ENCODE data around the gene RNF7. TPM values are rescaled to one million over a fixed set of nuclear protein-coding genes. Genes with fewer than 3 reads are reported as not detected.
"Not testable (repeated sequence)": the region's sequence is repeated elsewhere in the genome, so short reads cannot be mapped to it uniquely, and the experiment has no call there.

The RNF7 gene
- total RNA-seq (2014; rRNA removed) = 119 and 120 TPM in 2 replicates
- polyA plus RNA-seq (2012) = 144 TPM

DNA sequence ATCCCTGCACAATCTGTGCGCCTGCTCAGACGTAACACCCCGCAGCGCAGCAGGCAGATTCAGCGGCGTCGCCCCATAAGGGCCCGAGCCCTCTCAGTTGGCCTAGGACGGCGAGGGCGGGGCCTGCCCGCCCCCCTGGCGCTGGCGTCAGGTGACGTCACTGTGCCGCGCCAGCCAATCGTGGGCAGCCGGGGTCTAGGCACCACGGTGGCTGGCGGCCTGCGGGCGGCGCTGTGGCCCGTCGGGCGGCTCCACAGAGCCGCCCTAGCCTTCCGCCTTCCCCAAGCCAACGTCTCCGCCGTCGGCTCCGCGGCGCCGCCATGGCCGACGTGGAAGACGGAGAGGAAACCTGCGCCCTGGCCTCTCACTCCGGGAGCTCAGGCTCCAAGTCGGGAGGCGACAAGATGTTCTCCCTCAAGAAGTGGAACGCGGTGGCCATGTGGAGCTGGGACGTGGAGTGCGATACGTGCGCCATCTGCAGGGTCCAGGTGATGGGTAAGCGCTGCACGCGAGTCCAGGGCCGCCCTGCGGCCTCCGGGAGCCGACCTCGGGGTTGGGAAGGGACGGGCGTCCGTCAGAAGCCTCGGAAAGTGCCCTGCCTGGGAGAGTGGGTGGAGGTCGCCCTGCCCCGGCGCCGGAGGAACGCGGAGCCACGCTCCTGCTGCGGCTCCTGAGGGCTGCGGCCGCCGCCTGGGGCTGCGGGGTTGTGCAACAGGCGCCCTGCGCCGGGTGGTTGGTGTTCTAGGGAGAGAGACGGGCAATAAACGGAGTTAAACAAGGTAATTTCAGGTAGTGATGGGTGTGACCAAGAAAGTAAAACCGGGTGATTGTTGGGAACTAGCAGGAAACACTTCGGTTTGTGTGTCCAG lies at the start of gene RNF7:
TSS of gene RNF7 (plus strand) at position 277 of the 869 bp plus-strand sequence. CDS start at position 321, 44 bp downstream.
- DNase-seq (ENCODE audit: low read depth) = peak; percentile 95

DNA sequence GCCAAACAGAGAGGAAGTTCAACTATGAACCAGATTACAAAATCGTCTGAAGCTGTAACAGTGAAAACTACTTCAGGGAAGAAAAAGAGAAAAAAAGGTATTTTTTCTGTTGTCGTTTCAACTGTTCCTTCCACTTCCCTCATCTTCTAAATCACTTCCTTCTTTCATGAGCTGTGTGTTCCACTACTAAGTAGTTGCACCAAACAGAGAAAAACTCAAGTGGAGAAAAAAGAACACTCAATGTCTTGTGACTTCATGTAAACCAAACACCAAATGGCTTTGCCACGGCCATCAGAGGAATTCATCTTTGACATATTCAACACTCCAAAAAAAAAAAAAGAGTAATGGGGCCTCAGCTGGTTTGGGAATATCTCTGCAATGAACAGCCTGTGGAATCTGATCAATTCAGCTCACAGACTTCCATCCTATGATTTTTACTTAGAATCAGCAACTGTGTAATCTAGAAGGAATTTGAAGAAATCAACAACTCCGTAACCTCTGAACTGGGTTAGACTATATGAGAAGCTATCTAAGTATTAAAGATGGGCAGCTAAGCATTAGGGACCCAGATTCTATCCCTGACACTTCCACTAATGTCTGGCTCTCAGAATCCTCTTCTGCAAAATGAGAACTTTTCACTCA lies 47.5 kb upstream of the RNF7 start:
- DNase-seq (ENCODE audit: low read depth) = no peak

DNA sequence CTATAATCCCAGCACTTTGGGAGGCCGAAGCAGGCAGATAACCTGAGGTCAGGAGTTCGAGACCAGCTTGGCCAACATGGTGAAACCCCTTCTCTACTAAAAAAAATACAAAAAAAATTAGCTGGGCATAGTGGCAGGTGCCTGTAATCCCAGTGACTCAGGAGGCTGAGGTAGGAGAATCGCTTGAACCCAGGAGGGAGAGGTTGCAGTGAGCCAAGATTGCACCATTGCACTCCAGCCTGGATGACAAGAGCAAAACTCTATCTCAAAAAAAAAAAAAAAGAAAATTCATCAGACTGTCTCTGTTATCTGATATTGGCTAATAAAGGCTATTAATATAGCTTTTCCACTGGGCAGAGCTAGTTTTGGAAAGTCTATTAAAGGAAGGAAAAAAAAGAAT lies 46.6 kb upstream of the RNF7 start:
- not testable (repeated sequence) for DNase-seq (ENCODE audit: low read depth)

DNA sequence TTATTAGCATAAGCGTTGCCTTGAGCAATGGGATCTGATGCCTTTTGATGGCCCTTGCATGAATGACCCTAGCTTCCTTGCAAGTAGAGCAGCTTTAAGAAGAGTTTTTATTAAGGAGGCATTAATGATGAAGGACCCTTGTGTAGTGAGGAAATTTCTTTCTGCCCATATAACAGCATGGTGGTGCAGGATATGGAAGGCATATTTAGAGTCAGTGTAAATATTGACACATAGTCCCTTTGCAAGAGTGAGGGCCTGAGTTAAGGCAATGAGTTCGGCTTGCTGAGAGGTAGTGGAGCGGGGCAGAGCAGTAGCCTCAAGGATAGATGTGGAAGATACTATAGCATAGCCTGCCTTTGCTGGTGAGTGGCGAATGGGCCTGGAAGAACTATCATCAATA lies 45.1 kb upstream of the RNF7 start:
- not testable (repeated sequence) for DNase-seq (ENCODE audit: low read depth)

DNA sequence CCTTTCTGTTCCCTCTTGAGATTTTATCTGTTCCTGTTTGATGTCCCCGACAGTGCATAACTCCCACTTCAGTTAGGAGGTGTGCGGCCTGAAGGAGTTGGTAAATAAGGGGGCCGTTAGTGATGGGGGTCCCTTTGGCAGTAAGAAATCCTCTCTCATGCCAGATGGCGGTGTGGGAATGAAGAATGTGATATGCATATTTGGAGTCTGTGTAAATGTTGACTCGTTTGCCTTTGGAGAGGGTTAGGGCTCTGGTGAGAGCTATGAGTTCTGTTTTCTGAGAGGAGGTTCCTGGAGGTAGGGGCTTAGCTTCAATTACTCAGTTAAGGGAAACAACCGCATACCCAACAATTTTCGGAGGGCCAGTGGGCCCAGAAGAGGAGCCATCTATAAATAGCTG lies 38.8 kb upstream of the RNF7 start:
- no peak for DNase-seq (ENCODE audit: low read depth)

DNA sequence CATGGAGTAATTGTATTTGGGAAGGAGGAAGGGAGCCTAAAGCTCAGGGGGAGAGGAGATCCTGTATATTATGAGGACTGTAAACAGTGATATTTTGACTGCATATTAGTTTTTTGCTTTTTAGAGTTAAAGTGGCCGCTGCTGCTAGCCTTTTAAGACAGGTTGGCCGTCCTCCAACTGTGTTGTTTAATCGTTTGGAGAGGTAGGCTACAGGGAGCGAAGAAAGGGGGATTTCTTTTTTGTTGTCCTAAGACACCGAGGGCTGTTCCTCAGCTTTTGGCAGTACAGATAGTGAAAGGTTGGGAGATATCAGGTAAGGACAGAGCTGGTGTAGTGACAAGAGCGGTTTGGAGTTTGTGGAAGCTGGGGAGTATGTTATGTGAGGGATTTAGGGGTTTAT lies 38.2 kb upstream of the RNF7 start:
- DNase-seq (ENCODE audit: low read depth) = no peak

DNA sequence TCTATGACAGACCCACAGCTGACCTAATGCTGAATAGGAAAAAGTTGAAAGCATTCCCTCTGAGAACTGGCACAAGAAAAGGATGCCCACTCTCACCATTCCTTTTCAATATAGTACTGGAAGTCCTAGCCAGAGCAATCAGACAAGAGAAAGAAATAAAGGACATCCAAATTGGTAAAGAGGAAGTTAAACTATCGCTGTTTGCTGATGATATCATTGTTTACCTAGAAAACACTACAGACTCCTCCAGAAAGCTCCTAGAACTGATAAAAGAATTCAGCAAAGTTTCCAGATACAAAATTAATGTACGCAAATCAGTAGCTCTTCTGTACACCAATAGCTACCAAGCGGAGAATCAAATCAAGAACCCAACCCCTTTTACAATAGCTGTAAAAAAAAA lies 34.7 kb upstream of the RNF7 start:
- not testable (repeated sequence) for DNase-seq (ENCODE audit: low read depth)

DNA sequence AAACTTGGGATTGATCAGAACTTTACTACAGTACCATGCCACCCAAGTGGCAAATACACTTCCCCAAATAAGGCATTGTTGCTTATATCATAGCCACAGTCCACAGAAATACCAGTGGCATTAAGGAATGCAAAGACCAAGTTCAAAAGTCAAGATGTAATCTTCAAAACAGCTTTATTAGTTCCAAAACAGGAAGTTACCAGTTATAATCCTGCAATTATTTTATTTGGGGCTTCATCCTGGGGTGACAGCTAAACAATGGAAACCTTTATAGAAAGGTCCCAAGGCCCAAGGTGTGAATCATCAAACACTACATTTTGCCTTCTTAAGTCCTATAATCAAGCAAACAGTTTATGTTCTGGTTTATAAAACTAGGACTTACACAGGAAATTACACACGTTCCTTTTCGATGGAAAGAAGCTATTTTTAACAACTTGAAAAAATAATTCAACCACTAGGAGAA lies 30.3 kb upstream of the RNF7 start:
- DNase-seq (ENCODE audit: low read depth) = peak; percentile 44

DNA sequence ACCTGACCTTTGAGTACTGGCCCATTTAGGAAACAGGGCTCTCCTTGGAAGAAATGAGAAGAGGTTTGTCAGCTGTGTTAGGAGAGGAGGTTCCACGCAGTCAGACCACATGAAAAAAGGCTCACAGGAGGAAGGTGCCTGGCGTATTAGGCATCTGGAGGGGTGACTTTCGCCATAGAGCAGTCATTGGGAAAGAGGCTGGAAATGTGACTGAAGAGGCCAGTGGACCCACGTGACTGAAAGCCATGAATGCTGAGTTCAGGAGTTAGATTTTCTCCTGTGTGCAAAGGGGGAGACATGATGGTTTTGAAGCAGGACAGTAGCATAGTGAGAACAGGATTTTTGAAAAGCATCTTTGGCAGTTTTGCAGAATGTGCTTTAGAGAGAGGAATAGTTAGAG lies 29.7 kb upstream of the RNF7 start:
- no peak for DNase-seq (ENCODE audit: low read depth)

DNA sequence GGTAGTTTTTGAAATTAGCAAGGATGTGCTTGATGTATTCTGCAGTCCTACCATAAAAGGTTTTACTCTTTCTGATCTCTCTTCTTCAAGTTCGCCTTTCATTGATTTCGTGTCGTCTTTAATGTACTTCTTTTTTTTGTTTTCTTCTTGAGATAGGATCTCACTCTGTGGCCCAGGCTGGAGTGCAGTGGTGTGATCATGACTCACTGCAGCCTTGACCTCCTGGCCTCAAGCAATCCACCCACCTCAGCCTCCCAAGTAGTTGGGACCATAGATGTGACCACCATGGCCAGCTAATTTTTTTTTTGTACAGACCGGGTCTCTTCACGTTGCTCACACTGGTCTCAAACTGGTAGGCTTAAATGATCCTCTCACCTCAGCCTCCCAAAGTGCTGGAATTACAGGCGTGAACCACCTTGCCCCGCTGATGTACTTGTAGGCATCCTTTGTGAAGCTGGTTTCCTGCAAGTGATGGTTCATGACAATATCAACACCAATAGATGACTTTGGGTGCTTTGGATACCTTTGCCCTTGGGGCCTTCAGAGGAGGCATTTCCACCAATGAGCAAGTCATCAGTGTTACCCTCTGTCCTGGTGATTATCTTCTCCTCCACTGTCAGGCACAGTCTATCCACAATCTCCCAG lies 28.9 kb upstream of the RNF7 start:
- no peak for DNase-seq (ENCODE audit: low read depth)

DNA sequence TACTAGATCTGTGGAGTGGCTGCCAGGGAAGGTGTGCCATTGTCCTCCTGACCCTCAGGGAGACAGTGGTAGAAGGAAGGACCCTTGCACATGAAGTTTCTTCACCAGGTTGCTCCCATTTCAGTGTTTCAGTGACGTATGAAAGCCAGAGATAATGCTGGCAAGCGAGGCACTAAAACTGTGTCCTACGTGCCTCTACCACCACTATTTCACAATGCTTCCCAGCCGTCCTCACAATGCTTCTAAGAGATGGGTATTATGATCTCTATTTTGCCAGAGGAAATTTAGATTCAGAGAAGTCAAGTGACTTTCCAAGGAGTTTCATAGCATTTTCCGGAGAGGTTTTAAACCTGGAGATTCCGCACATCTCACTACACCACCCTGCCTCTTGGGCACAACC lies 28.0 kb upstream of the RNF7 start:
- no peak for DNase-seq (ENCODE audit: low read depth)

DNA sequence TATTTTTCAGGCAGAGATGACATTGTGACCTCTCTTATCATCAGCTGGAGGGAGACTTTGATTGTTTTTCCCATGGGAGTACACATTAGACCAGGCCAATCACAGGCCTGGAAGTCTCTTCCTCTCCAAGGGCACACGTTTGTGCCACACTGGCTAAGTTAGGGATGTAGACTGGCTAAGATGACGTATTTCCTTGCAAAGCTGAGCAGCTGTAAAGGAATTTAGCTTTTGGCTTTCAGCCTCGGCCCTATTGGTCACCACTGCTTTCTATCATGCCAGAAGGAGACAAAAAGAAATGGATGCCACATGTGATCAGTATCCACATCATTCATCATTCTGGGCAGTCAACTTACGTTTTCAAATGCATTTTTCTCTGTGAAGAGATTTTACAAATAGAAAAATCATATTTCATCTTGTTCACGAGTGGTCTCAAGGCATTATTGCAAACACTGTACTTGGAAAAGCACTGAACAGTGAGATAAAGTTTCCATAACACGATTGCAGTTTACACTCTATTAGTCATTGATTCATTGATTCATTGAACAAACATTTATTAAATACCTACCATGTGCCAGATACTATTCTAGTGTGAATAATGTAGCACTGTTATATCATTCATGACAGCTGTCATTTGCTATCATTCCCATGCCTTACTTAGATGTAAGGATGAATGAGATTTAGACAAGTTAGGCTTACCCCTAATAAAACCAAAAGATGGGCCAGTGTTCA lies 27.0 kb upstream of the RNF7 start:
- peak; percentile 82 for DNase-seq (ENCODE audit: low read depth)

DNA sequence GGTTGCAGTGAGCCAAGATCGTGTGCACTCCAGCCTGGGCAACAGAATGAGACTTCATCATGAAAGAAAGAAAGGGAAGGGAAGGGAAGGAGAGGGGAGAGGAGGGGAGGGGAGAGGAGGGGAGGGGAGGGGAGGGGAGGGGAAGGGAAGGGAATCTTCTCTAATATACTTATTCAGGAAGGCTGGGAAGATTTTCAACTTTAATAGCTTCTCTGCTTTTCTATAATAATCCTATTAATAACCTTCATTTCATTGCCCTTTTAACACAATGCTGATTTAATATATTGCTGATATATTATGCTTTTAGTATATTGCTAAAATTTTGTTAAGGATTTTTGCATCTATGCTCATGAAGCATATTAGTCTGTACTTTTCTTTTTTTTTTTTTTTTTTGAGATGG lies 23.4 kb upstream of the RNF7 start:
- no peak for DNase-seq (ENCODE audit: low read depth)

DNA sequence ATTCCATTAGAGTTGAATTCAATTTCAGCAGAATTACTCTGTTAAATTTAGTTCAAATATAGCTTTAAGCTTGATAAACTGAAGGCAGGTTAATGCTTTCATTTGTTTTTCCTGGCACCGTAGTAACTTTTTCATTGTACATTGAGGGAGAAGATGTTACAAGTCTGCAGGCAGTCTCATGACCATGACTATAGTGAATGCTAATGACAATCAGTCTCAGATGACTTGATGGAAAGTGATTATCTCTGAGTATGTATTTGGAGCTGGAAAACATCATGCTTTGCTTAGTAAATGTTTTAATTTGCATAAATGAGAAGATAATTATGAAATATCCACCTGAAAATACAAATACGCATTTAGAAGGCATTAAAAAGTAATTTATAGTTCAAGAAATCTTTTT lies 16.0 kb upstream of the RNF7 start:
- no peak for DNase-seq (ENCODE audit: low read depth)

DNA sequence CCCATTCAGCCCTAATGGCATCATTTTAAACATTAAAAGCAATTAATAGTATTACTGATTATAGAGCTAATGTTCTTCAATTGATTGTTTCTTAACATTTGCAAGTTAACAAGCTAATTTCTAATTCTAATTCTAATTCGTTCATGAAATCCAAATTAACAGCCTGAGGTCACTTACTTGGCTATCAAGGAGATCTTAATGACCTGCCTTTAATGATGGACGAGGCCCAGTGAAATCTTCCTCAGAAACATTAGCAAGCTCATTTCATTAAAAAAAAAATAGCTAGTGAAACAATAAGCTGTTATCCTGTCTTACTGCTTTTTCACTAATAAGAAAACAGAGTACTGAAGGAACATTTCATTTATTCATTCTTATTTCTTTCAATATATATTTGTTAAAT lies 15.4 kb upstream of the RNF7 start:
- no peak for DNase-seq (ENCODE audit: low read depth)

DNA sequence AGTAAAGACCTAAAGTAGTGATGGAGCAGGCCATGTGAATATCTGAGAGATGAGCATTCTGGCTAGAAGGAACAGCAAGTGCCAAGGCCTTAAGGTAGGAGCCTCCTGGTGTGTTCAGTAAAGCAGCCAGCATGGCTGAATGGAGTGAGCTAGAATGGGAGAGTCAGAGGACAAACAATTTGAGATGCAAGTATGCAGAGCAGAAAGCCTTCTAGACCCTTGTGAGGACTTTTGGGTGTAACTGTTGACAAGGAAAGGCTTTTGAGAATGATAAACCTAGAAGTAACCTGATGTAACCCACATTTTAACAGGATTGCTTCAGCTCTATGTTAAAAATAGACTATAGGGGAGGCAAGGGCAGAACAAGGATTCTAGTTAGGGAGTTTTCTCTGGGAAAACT lies 14.8 kb upstream of the RNF7 start:
- DNase-seq (ENCODE audit: low read depth) = no peak

DNA sequence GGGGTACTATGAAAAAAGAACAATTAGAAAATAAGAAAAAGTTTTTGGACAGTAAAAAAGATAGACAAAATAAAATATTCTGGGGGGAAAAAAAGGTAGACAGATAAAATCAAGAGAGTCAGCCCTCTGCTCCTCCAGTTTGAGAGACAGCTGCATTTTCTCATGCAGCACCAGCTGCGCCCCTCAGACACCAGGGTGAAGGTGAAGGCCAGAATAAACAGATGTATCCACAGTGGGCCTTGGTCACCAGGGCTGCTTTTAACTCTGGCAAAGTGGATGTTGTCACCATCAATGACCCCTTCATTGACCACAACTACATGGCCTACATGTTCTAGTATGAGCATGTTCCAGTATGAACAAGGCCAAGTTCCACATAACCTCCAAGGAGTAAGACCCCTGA lies 13.9 kb upstream of the RNF7 start:
- peak; percentile 1 for DNase-seq (ENCODE audit: low read depth)

DNA sequence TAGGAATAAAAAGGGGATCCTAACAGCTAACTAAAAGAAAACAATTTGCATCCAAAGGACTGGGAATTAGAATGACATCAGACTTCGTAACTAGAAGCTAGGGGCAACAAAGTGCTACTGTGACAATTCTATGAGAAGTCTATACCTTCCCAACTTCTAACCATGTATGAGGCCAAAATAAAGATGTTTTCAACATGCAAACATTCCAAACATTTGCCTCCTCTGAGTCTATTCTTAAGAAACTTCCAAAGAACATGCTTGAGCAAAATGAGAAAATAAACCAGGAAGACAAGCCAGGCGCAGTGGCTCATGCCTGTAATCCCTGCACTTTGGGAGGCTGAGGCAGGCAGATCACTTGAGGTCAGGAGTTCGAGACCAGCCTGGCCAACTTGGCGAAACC lies 13.1 kb upstream of the RNF7 start:
- DNase-seq (ENCODE audit: low read depth) = no peak

DNA sequence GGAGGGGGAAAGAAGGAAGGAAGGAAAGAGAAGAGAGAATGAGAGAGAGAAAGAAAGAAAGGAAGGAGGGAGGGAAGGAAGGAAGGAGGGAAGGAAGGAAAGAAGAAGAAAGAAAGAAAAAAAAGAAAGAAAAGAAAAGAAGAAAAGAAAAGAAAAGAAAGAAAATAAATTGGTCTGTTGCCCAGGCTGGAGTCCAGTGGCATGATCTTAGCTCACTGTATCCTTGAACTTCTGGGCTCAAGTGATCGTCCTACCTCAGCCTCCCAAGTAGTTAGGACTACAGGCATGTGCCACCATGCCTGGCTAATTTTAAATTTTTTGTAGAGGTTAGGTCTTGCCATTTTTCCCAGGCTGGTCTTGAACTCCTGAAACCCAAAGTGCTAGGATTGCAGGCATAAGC lies 11.6 kb upstream of the RNF7 start:
- no peak for DNase-seq (ENCODE audit: low read depth)

DNA sequence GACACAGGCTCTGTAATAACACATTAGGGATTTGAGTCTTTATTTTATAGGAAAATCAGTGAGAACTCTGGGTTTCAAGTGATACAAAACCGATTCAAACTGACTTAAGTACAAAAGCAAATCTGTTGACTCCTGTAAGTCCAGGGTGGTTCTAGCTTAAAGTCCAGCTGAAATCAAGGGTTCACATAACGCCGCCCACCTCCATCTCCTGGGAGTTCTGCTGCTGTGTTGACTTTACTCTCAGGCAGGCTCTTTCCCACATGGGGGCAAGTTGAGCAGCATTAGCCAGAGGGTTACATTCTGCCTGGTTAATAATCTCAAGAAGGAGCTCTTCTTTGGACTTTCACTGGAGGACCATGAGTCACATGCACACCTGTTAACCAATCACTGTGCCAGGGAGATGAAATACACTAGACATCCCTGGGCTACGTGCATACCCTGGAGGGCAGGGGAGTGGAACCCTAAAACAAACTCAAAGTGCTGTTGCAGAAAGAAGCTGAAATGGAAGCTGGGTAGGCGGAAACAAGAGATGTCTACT lies 9.7 kb upstream of the RNF7 start:
- DNase-seq (ENCODE audit: low read depth) = peak; percentile 11

DNA sequence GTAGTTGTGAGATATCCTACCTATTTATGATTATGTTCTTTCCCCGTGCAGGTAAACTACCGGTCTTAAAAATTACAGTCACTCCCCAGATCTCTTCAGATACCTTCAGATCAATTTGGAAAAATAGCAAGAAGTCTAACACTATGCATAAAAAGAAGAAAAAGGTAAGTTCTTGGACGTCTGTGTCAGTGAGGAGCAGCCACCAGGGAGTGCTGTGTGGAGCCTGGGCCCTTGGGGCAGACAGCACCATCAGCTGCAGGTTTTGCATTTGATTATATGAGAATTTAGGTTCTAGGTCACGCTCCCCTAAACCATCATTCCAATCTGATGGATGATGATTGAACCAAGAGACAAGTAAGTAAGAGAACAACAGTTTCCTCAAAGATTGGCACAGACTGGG lies 8.9 kb upstream of the RNF7 start:
- no peak for DNase-seq (ENCODE audit: low read depth)

DNA sequence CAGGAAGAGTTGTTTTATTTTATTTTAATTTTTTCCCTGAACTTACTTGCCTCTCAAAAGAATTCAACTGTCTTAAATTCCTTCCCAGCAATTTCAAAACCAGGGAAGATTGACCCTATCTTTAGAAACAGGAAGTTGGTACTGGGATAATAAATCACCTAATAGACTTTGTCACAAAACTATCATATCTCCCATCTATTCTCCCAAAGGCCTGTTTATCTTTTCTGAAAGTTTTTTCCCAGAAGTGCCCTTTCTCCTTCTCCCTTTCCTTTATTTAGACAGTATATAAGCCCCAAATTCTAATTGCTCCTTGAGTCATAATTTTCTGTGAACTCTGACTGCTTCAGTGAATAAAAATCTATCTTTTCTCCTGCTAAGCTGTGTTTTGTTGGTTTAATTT lies 2.9 kb upstream of the RNF7 start:
- DNase-seq (ENCODE audit: low read depth) = no peak

Measured in LHCN-M2 (cell line).